GM06990 (cell line): ENCODE data around the gene LRCH3.

Experiments
- DNase-seq: peaks from one replicate; pipeline ENCODE4 v3.0.0-alpha.2; 2011; ENCODE audit not compliant: insufficient read length; ENCODE audit errors: extremely low read depth
- H3K27me3 ChIP-seq: replicated peaks from 2 replicates; pipeline ENCODE4 v1.6.0; 2011; ENCODE audit warnings: low read length; ENCODE audit not compliant: control insufficient read depth, insufficient read depth
- H3K36me3 ChIP-seq: 2 replicates; pipeline ENCODE4 v1.5.1; 2011; ENCODE audit warnings: low read length; ENCODE audit not compliant: control insufficient read depth, insufficient read depth
- H3K4me3 ChIP-seq: replicated peaks from 2 replicates; pipeline ENCODE4 v1.5.1; 2011; ENCODE audit warnings: low read depth, mild to moderate bottlenecking, control low read depth, low read length
- TF ChIP-seq, protein P1 (sequence below): IDR thresholded peaks from 2 replicates; pipeline ENCODE4 v1.5.1; 2011; ENCODE audit warnings: low read length, control low read depth, mild to moderate bottlenecking, inconsistent platforms; ENCODE audit not compliant: insufficient read depth, poor library complexity, severe bottlenecking

The LRCH3 gene

DNA sequence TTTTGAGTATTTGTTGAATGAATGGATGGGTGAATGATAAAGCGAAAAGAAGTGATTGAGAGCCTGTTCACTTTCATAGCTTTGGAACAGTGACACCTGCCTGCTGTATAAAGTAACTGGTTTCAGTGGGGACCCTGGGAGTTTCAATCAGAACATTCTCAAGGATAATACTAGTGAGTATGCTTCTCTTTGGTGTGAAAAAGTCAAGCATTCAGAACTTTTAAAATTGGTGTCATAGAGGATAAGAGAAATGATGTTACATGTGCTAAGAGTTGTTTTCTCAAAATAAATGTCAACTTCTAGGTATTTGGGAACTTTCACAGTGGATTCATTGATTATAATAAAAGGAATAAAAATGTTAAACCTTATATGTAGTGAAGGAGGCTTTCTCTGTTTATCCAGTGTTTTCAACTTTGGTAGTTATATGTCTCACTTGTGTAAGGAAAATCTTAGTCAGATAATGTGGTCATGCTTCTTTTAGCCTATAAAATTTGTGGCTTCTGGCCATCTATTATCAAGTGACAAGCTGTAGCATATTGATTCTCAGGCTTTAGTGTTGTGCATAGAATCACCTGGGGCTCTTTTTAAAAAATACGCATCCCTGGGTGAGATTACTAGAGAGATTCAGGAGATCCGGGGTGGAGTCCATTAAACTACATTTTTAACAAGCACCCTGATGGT is 11.9 kb downstream of the LRCH3 start:
- Histone ChIP-seq H3K4me3 (no peak overlapping the region), H3K36me3 (no peaks in the 10 kb centered on the region; the same call in 1 of the 2 replicates), H3K27me3 (no peaks in the 10 kb centered on the region)
- TF ChIP-seq, protein P1, sequence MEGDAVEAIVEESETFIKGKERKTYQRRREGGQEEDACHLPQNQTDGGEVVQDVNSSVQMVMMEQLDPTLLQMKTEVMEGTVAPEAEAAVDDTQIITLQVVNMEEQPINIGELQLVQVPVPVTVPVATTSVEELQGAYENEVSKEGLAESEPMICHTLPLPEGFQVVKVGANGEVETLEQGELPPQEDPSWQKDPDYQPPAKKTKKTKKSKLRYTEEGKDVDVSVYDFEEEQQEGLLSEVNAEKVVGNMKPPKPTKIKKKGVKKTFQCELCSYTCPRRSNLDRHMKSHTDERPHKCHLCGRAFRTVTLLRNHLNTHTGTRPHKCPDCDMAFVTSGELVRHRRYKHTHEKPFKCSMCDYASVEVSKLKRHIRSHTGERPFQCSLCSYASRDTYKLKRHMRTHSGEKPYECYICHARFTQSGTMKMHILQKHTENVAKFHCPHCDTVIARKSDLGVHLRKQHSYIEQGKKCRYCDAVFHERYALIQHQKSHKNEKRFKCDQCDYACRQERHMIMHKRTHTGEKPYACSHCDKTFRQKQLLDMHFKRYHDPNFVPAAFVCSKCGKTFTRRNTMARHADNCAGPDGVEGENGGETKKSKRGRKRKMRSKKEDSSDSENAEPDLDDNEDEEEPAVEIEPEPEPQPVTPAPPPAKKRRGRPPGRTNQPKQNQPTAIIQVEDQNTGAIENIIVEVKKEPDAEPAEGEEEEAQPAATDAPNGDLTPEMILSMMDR, result no peak
- DNase-seq, result no peak

DNA sequence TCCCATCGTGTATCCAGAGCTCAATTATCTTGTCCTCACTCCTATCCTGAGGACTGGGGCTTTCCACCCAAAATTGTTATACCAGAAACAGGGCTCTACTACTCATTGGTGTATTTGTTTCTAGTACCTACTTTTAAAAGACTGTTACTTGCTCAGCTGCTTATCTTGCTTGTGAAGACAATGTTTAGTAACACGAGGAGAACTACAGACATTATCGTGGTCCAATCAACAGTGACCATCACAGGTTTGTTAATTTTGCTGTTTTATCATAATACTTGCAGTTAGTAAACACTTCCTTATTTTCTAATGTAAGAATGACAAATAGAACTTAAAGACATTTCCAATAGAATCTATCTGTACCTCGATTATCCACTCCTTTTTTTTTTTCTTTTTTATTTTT is 13.5 kb downstream of the LRCH3 start:
- TF ChIP-seq, protein P1, result no peak
- H3K4me3 ChIP-seq, result no peak overlapping the region
- DNase-seq, result no peak
- no peaks in the 10 kb centered on the region for H3K27me3 ChIP-seq
- no peaks in the 10 kb centered on the region; the same call in 1 of the 2 replicates for H3K36me3 ChIP-seq

DNA sequence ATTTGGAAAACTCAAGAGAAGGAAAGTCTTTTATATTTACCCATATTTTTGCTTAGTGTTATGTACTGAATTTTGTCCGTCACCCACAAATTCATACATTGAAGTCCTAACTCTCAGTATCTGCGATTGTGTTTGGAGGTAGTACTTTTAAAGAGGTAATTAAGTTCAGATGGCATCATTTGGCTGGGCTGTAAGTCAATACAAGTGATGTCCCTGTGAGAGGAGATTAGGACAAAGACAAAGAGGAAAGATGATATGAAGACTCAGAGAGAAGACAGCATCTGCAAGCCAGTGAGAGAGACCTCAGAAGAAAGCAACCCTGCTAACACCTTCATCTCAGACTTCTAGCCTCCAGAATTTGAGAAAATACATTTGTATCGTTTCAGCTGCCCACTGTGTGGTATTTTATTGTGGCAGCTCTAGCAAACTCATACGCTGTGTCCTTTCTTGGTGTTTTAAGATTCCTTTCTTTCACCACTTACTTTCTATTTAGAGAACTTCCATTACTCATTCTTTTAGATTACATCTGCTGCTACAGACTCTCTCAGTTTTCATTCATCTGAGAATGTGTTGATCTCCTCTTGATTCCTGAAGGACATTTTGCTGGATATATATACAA is 17.0 kb downstream of the LRCH3 start:
- H3K27me3 ChIP-seq, result no peaks in the 10 kb centered on the region
- no peak overlapping the region for H3K4me3 ChIP-seq
- no peak for DNase-seq
- TF ChIP-seq, protein P1, result no peak
- no peaks in the 10 kb centered on the region; the same call in 1 of the 2 replicates for H3K36me3 ChIP-seq

DNA sequence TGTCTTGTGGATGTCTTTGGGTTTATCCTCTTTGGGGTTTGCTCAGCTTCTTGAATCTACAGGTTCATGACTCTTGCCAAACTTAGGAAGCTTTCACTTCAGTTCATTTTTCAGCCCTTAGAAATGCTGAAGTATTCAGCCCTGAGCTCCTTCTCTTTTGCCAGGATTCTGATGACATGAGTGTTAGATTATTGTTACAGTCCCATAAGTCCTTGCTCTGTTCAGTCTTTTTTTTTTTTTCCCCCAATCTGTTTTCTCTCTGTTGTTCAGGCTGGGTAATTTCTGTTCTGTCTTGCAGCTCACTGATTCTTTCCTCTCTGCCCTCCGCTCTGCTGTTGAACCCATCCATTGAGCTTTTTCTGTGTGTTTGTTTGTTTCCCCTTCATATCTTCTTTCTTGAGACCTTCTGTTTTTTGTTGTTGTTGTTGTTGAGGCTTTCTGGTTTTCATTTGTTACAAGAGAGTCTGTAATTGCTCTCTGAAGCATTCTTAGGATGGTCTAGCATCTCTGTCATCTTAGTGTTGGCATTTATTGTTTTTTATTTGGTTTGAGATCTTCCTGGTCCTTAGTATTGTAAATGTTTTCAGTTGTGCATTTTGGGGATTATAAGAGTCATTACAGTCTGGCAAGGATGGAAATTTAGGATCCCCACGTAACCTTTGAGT is 18.4 kb downstream of the LRCH3 start:
- no peak for DNase-seq
- Histone ChIP-seq H3K27me3 (no peaks in the 10 kb centered on the region), H3K36me3 (no peaks in the 10 kb centered on the region), H3K4me3 (no peak overlapping the region)
- TF ChIP-seq, protein P1, result no peak

DNA sequence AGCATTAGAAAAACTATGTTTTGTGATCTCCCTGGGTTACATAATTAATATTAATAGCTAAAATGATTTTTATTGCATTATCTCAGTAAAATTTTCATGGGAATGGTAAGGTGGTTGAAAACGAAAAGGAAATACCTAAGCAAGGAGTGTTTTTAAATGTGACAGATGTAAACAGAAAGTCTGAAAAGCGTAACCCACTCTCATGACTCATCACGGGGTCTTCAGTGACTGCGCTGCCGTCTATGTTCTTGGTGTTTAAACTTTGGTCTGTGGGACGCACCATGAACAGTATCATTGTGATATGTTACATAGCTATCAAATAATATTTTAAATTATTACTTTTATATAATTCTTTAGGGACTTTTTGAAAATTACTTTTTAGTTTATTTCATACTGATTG is 19.8 kb downstream of the LRCH3 start:
- DNase-seq, result no peak
- TF ChIP-seq, protein P1, result no peak
- no peaks in the 10 kb centered on the region for H3K27me3 ChIP-seq
- H3K4me3 ChIP-seq, result no peak overlapping the region
- H3K36me3 ChIP-seq, result no peaks in the 10 kb centered on the region
